Stimulated activated CD4-positive, alpha-beta T cell treated with anti-CD3 and anti-CD28 coated beads, Interleukin-12 subunit alpha, Interleukin-12 subunit beta, amount 100 ng/mL, for 48 hours (primary cell): ENCODE results near the gene CEP170B.

Source experiments
- DNase-seq, 3 donors: peaks; one replicate each; pipeline ENCODE4 v3.0.0-alpha.2; 2020; ENCODE audit warnings: low read depth in 2 of 3, low spot score in 1 of 3

The CEP170B gene

DNA sequence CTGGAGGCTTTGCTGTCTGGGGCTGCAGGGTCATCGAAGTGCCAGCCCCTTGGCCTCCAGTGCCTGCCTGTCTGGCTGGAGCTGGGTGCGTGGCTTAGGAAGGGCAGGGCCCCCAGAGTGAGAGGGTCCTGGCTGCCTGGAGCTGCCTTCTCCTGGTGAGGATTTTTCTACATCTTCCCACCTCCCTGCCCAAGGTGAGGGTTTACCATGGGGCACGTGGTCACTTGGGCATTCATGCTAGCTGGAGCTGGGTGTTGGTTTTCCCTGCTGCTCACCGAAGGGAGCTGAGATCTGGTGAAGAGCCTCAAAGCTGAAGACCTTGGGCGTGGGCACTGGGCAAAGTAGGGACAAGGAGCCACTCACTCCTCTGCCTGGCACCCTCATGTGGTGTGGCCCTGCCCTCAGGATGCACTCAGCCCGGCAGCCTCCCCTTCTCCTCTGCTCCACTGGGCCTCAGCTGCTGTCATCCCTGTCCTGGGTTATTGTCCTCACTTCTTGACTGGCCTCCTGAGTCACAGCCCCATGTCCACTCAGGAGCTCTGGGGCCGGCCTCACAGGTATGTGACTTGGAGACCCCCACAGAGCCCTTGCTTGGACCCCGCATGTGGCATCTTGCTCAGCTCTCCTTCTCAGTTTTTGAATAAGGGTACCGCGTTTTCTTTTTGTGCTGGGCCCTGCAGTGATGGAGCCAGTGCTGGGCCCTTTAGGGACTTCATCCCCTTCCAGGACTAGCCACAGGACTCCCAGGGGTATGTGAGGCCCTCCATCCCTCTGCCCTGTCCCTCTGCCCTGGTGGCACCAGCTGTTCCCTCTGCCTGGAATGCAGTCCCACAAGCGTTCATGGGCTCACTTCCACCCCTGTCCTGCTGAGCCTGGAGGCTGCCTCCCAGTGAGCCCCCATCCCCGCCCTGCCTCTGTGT, 1.6 kb downstream of the CEP170B start:
- DNase-seq: no peak

DNA sequence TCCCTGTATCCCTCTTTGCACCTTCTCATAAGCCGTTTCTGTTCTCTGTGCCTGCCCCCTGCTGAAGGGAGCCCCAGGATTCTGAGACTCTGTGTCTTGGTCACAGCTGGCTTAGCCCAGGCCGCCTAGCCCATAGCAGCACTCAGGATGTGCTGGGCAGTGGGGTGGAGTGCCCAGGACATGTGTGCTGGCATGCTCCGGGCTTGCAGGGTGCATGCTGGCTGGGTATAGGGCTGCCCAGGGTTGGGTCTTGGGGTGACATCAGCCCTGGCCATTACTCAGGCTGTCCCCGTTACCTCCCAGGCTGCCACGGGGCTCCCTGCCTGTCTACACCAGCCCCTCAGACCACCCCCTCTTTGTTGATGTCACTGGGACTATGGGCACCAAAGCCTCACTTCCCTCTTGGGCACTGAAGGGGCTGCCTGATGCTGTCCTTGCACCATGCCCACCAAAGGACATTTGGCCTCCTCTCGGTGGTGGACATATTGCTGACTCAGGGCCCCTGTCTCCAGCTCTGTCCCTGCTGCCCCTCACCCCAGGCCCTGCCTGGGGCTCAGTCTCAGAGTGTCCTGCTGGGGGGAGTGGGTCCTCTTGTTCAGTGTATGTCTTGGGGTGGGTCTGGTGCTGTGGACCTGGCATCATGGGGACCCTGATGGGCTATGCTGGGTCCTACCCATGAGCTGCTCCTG, 2.4 kb downstream of the CEP170B start:
- DNase-seq: no peak

DNA sequence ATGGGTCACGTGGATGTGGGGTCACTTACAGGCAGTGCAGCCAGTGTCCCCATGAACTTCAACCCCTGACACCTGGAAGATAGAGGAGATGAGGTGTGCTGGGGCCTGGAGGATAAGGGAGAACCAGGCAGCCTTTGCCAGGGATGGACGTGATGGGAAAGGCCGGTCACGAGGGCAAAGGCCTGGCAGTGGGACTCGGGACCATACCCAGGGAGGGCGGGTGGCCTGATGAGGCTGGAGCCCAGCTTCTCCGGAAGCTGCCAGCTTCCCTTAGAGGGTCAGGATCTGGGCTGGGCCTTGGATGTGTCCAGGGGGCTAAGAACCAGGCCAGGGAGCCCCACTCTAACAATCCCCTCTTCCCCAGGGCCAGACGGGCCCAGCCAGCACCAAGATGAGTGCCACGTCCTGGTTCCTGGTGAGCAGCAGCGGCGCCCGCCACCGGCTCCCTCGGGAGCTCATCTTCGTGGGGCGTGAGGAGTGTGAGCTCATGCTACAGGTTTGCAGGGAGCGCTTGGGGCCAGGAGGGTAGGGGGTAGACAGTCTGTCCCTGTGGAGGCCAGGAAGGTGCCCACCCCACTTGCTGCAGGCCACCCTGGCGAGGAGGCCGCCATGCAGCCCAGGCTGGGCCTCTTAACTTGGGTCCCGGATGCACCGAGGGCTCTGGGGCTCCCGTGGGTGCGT, 3.1 kb downstream of the CEP170B start:
- no peak for DNase-seq

DNA sequence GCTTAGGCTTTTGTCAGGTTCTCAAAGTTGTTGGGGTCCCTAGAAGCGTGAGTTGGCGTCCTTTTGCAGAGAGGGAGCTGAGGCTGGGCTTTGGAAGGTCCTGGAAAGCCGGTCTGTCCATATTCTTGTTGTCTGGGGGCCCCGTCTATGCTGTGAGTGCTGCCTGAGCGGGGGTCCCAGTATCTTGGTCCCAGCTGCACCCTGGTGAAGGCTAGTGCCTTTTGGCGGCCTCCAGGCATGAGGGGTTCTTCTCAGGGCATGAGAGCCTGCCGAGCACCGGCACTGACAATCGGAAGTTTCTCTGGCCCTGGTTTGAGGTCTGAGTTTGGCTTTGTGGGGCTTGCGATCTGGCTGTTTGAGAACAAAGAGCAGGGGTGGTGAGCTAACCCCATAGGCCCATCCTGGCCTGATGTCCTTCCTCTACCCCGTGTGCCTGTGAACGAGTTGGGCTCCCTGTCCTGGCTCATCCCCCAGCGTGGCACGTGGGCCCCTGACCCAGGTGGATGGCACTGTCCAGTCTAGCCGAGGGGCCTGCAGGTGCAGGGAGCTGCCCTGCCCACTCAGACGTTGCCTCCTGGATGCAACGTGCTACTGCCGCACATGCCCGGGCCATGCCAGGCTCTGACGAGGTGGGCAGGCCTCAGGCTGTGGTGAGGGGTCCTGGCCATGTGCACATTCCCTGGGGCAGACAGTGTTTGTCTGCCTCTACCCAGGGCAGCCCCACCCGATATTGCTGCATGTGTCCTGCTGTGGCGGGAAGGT, 3.9 kb downstream of the CEP170B start:
- DNase-seq: no peak

DNA sequence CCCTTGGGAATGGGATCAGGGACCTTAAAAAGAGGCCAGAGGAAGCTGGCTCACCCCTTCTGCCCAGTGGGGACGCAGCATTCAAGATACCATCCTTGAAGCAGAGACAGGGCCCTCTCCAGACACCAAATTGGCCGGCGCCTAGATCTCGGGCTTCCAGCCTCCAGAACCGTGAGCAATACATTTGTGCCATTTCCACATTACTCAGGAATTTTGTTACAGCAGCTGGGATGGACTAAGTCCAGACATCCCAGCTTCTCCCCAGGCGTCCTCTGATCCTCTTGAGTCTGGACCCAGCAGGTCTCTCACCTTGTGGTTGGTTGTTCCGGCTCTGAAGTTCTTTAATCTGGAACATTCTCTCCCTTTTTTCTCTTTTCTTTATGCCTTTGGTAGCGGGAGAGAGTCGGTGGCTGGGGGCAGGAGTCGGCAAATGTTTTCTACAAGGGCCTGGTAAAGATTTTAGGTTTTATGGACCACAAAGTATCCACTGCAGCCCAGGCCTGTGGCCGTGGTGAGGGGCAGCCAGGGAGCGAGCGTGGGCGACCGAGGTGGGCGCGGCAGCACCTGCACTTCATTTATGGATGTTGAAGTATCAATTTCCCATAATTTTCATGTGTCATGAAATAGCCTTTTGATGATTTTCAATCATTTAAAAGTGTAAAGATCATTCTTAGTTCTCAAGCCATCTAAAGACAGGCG, 4.8 kb downstream of the CEP170B start:
- DNase-seq: no peak

DNA sequence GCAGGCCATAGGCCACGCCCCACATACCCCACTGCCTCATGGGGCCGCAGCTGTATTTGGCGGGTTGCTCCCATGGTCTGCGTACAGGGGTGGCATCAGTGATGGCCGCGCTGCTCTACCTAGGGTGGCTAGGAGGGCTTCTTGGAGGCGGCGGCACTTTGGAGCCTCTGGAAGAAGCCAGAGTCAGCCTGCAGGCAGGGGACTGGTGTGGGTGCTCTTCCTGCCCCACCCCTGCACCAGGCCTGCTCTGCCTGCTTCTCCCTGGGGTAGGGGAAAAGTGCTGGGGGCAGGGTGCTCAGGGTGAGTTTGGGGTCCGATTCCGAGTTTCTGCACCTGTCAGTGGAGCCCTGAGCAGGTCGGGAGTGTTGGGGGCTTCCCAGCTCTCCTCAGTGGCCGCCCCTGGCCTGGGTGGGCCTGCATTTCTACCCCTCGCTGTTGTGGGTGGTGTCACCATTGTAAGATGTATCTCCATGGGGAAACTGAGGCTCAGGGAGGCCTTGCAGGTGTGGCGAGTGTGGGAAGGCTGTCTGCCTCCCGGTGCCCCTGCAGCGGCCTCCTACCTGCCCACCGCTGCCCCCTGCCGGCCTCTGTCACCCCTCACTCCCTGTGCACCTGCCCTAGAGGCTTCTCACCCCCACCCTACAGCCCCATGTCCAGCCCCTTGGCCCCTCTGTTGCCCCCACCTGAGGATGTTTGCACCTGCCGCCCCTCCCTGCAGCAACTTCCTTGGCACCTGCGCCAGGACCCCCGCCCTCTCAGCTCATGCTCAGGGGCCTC, 5.5 kb downstream of the CEP170B start:
- DNase-seq: peak in 2 of 3 donors; percentile 30 to 40

DNA sequence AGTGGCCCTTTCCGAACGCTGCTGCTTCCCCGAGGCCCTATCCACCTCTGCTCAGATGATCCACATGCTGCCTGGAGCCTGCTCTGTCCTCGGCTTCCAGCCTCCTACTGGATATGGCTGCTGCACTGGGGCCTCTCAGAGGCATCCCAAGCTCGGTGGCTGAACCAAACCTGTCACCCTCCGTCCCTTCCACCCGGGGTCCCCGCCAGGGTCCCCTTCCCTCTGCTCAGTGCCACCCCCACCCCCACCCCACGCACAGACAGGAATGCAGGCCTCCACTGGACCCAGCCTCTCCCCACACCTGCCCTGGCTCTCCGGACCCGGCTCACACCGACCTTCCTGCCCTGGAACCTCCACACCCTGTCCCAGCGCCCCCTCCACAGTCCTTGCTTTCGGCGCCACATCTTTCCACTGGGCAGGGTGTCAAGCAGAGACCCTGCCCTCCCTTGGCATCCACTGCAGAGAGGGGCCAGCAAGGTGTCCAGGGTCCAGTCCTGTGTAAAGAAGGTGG, 6.1 kb downstream of the CEP170B start:
- no peak for DNase-seq

DNA sequence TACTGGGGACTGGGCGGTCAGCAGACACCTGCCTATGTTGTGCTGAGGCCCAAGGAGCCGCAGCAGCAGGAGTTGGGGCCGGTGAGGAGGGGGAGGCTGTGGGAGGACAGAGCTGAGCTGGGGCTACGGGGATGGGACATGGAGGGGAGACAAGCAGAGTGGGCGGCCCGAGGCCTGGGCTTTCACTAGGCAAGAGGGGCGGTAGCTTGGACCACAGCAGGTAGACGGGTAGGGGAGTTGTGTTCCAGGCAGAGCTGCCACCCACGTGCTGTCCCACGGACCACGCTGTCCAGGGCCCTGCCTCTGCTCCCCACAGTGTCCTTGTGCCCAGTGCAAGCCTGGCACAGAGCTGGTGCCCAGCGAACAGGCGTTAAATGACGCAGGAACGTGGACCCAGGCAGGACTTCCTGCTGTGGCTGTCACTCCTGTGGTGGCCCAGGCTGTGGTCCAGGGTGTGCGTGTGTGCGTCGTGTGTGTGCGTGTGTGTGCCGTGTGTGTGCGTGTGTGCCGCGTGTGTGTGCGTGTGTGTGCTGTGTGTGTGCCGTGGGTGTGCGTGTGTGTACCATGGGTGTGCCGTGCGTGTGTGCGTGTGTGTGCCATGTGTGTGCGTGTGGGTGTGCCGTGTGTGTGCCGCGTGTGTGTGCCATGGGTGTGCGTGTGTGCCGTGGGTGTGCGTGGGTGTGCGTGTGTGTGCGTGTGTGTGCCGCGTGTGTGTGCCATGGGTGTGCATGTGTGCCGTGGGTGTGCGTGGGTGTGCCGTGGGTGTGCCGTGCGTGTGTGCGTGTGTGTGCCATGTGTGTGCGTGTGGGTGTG, 6.8 kb downstream of the CEP170B start:
- no peak for DNase-seq

DNA sequence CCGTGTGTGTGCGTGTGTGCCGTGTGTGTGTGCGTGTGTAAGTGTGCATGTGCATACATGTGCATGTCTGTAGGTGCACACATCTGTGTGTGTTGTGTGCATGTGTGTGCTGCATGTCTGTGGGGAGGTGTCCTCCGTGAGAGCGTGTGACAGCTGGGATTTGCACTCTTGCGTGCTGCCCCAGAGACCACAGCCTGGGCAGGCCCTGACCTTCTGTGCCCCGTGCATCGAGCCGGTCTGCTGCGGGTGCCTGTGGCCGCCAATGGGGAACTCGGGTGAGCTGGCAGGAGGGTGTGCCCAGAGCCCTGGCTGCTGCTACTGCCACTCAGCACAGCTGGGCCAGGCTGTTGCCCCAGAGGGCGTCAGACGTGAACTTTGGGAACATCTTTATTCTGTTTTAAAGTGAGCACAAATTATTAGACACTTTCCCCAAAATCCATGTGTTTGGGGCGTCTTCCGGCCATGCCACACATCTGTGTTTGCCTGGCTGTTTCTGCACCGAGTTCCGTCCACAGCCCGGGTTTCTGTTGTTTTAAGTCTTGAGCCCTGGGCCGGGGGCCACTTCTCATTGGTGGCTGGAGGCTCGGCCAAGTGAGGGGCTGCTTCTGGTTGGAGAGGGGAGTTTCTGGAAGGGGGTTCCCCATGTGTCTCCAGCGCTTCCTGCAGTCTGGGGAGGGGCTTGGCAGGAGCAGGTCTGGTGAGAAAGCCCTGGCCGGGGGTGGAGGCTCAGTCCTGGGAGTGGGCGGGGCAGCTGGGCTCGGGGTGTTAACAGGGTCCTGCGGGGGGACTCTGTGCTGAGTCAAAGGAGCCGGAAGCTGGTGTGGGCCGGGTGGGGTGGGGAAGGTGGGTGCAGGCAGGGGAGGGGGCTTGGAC, 7.6 kb downstream of the CEP170B start:
- no peak for DNase-seq

DNA sequence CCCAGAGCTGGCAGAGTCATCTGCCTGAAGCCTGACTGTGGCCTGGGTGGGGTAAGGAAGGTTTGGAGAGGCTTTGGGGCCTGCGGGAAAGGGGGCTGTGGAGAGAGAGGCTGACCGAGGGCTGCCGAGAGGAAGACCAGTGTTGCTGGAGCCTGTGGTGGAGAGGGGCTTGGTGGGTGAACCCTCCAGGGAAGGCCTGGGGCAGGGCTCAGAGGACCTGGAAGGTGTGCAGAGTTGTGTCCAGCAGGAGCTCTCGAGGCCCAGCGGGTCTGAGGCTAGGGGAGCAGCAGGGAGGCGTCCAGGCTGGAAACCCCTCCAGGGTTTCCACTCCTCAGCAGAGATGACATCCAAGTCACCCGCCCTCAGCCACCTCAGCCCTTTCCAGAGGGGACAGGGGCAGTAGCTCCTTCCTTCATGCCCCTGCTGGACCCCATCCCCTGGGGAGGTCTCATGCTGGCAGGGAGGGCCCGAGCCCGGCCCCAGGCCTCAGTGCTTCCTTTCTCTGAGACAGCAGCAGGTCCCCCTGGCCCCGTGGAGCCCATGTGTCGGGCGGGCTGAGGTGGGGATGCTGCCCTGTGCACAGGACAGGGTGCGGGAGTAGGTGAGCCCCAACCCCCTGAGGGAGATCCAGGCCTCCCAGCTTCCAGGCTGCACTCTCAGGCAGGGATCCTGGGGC, 8.4 kb downstream of the CEP170B start:
- no peak for DNase-seq

DNA sequence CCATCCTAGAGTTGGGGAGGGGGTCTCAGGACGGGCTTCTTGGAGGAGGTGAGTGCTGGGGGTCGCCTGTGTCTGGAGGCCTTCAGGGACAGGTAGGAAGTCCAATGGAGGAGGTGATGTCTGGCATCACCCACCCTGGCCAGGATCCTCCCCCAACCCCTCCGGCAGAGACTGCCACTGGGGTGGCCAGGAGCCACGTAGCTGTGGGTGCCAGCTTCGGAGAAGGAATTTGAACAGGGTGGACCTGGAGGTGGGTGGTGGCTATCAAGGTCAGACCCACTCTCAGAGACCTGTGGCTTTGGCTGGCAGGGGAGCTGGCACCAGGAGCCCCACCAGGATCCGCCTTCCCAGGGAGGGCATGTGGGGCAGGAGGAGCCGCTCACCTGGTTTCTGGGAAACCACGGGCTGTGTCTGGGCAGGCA, 9.1 kb downstream of the CEP170B start:
- DNase-seq: no peak

DNA sequence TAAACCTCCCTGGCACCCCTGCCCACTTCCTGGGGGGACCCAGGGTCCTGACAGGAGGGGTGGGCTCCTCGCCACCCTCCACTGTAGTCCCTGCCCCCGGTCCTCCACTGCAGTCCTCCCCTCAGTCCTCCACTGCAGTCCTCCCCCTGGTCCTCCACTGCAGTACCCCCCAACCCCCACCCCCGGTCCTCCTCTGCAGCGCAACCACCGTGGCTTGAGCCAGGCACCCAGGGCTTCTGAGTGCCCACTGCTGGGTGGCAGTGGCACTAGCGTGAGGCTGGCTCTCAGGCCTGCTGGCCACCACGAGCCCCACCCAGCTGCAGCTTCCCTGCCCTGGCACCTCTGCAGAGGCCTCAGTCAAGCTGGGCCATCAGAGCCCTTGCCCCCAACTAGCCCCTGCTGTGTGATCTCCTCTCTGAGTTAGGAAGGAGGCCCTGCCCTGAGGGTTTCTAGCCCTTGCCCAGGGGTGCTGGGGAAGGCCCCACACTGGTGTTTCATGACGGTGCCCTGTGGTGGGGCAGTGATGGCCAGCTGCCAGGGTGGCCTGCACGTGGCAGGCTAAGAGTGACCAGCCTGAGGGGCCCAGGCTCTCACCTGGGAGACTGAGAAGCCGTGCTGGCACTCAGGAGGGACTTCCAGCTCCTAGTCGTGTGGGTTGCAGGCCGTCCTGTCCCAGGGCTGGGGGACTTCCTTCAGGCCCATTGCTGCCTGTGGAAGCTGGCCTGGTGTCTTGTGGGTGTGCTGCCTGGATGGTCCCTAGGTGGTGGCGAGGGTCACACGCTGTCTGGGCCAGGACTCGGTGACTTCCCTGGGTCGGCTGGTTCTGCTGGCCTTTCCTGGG, 9.7 kb downstream of the CEP170B start:
- no peak for DNase-seq

DNA sequence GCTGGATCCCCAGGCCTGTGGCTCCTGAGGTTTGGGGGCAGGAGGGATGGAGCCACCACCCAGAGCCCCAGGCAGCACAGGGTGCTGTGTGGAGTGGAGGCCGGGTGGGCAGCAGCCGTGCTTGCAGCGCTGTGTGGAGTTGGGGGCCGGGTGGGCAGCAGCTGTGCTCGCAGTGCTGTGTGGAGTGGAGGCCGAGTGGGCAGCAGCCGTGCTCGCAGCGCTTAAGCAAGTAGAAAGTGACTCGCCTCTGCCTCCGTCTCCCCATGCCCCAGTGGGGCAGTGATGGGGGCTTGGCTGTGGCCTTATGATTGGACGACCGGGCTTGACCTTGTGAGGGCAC, 10.3 kb downstream of the CEP170B start:
- DNase-seq: no peak

DNA sequence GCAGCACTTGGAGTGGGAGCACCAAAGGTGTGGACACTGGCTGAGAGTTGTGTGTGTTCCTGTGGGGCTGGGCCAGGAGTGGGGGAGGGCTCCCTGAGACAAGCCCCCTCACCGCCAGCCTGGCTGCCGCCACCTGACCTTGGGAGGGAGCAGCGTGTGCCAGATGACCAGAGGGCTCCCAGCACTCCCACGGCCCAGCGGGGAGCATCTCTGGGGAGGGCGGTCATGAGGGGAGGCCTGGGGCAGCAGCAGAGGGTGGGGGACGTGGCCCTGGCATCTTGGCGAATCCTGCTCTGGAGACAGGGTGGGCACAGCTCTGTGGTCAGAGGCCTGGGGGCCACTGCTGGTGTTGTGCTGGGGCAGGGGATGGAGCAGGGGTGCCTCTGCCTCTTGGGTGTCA, 10.7 kb downstream of the CEP170B start:
- no peak for DNase-seq

DNA sequence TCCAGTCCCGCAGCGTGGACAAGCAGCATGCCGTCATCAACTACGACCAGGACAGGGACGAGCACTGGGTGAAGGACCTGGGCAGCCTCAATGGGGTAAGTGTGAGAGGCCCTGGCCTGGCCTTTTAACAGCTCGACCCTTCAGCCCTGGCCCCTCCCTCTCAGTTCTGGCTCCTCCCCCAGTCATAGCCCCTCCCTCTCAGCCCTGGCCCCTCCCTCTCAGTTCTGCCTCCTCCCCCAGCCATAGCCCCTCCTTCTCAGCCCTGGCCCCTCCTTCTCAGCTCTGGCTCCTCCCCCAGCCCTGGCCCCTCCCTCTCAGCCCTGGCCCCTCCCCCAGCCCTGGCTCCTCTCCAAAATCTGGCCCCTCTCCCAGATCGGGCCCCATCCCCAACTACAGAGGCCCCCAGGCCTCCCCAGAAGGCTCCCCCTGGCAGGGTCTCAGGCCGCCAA, 11.2 kb downstream of the CEP170B start:
- DNase-seq: peak; percentile 8 to 42 (median 25)

DNA sequence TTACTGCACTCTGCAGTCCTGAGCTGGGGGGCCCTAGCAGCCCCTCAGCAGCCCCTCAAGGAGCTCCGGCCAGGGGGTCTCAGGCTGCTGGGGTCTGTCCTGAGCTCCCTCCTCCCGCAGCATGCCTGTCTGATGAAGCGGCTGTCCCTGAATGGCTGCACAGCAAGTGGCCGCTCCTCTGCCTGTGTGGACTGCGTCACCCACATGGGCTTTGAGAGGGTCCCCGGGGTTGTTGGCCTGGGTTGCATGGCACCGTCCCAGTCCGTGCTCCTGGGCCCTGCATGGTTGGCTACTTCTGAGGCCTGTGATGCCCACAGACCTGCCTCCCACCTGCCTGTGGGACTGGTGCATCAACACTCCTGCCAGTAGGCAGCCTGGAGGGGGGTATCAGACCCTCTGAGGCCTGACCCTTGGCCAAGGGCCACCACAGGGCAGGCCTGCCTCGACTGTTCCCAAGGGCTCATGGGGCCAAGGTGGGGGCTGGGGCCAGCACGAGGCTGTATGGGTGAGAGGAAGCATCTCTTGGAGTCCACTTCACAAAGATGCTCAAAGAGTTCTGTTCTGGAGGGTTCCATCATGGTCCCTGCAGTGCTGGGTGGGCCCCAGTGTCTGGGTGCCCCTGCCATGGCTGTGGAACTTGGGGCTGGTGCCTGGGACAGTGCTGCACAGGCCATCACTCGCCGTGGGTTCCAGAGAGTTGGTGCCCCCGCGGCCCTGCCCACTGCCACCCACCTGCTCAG, 12.2 kb downstream of the CEP170B start:
- no peak for DNase-seq
